ENCODE measurements around the gene RGS7. TPM values are rescaled to one million over a fixed set of nuclear protein-coding genes. Genes with fewer than 3 reads are reported as not detected.

Gene RGS7
- total RNA-seq, 1 donor from 2014 or later: not detected

DNA sequence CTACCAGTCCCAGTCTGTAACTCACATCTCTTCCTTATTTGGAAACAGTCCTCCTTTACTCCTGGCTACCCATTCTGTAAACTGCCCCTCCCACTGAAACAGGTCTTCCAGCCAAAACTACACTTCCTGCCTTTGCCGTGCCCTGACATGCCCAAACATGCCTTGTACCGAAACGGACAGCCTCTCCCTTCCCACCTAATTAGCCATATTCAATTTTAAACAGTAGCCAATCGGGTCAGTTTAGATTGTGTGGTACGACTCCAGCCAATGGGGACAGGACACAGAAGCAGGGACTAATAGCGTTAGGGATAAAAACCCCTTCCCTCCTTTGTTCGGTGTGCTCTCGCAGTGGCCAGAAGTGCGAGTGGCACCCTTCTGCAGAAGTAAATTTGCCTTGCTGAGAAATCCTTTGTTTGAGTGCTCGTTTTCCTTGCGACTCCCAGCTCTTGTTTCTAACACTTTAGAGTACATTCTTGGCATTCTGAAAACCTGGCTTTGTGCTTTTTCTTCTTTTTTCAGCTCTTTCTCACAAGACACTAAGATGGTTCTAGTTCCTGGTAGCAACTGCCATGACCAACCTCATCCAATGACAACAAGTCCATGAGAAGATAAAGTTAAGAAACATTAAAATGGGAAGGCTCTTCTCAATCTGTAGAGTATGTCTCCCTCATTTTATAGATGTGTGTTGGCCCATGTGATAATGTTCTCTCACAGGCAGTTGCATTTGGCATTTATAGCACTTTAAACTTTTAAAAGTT lies 419.9 kb downstream of the RGS7 start:
- TF ChIP-seq, protein P1, sequence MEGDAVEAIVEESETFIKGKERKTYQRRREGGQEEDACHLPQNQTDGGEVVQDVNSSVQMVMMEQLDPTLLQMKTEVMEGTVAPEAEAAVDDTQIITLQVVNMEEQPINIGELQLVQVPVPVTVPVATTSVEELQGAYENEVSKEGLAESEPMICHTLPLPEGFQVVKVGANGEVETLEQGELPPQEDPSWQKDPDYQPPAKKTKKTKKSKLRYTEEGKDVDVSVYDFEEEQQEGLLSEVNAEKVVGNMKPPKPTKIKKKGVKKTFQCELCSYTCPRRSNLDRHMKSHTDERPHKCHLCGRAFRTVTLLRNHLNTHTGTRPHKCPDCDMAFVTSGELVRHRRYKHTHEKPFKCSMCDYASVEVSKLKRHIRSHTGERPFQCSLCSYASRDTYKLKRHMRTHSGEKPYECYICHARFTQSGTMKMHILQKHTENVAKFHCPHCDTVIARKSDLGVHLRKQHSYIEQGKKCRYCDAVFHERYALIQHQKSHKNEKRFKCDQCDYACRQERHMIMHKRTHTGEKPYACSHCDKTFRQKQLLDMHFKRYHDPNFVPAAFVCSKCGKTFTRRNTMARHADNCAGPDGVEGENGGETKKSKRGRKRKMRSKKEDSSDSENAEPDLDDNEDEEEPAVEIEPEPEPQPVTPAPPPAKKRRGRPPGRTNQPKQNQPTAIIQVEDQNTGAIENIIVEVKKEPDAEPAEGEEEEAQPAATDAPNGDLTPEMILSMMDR (IDR thresholded peaks at IDR 0.05): no peak
- no peaks in the 10 kb centered on the region for H3K4me1 ChIP-seq
- no peaks in the 10 kb centered on the region for H3K36me3 ChIP-seq
- peaks cover 4% of the 10 kb centered on the region for H3K9me3 ChIP-seq
- DNase-seq (ENCODE audit: extremely low spot score in 2 of 2): no peak
- intact Hi-C loops (cut with DNase I): no loop called here
- H3K4me3 ChIP-seq: no peak overlapping the region
- H3K27ac ChIP-seq: no peak overlapping the region
- H3K27me3 ChIP-seq: no peaks in the 10 kb centered on the region

DNA sequence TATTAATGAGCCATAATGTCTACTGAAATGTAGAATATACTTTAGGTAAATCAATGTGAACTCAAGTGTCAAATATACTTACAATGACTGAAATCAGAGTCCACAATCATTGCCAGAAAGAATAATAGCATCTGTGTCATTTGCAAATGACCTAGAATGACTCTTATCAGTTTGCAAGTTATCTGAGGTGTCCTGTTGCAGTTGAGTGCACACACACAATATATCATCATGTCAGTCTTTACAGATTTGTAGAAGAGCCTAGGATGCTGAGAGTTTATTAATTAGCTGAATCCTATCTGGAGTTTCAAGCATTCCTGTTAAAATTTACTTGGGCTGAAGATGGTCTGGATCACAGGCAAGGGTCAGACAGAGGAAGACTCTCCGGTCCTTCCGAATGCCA lies 421.1 kb downstream of the RGS7 start:
- no peaks in the 10 kb centered on the region for H3K27me3 ChIP-seq
- no peaks in the 10 kb centered on the region for H3K4me1 ChIP-seq
- TF ChIP-seq, protein P1 (IDR thresholded peaks at IDR 0.05): no peak
- TF ChIP-seq POLR2A (IDR thresholded peaks at IDR 0.05): no peak
- no peak for TF ChIP-seq POLR2AphosphoS5 (IDR thresholded peaks at IDR 0.05; ENCODE audit: insufficient read depth in 1 of 2, low read depth in 1 of 2)
- H3K4me3 ChIP-seq: no peak overlapping the region
- intact Hi-C loops (cut with DNase I): no loop called here
- H3K36me3 ChIP-seq: no peaks in the 10 kb centered on the region
- no peak for DNase-seq (ENCODE audit: extremely low spot score in 2 of 2)
- H3K9me3 ChIP-seq: peaks cover 4% of the 10 kb centered on the region
- no peak overlapping the region for H3K27ac ChIP-seq

DNA sequence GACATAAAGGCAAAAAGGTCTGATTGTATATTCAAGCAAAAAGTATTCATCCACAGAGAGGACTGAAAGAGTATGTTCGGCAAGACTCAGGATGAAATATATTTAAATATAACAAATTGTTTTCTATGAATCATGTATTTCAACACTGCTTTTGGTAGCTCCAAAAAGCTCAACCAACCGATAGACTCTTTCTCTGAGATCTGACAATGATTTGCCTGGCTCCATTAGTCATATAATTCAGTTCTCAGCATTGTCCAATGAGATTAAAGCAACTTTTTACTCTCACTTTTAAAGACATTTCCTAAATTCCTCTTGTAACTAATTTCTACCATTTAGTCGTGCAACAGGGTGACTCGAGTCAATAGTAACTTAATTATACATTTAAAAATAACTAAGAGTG lies 426.0 kb downstream of the RGS7 start:
- H3K4me3 ChIP-seq: no peak overlapping the region
- H3K27me3 ChIP-seq: no peaks in the 10 kb centered on the region
- no peak for DNase-seq (ENCODE audit: extremely low spot score in 2 of 2)
- TF ChIP-seq POLR2A (IDR thresholded peaks at IDR 0.05): no peak
- TF ChIP-seq, protein P1 (IDR thresholded peaks at IDR 0.05): no peak
- TF ChIP-seq POLR2AphosphoS5 (IDR thresholded peaks at IDR 0.05; ENCODE audit: insufficient read depth in 1 of 2, low read depth in 1 of 2): no peak
- intact Hi-C loops (cut with DNase I): no loop called here
- no peaks in the 10 kb centered on the region for H3K4me1 ChIP-seq
- no peak overlapping the region for H3K27ac ChIP-seq
- no peaks in the 10 kb centered on the region for H3K9me3 ChIP-seq
- no peaks in the 10 kb centered on the region for H3K36me3 ChIP-seq

DNA sequence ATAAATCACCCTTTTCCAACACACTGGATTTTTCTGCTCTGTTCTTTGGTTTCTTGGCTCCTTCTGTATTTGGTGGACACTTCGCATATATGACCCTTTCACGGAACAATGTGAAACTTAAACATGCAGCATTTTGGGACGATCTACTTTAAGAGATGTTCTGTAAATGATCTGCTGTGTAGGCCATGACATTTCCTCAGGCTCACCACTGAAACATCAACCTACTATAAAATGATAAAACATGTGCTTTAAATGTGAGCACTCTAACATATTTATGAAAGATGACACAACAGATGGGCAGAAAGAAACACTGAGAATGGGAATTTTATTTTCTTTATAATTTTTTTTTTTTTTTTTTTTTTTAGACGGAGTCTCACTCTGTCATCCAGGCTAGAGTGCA lies 428.7 kb downstream of the RGS7 start:
- no peaks in the 10 kb centered on the region for H3K36me3 ChIP-seq
- no peak overlapping the region for H3K27ac ChIP-seq
- intact Hi-C loops (cut with DNase I): no loop called here
- no peaks in the 10 kb centered on the region for H3K27me3 ChIP-seq
- no peaks in the 10 kb centered on the region for H3K9me3 ChIP-seq
- no peak for DNase-seq (ENCODE audit: extremely low spot score in 2 of 2)
- no peaks in the 10 kb centered on the region for H3K4me1 ChIP-seq
- H3K4me3 ChIP-seq: no peak overlapping the region
- TF ChIP-seq POLR2A (IDR thresholded peaks at IDR 0.05): no peak
- TF ChIP-seq POLR2AphosphoS5 (IDR thresholded peaks at IDR 0.05; ENCODE audit: insufficient read depth in 1 of 2, low read depth in 1 of 2): no peak
- TF ChIP-seq, protein P1 (IDR thresholded peaks at IDR 0.05): no peak

DNA sequence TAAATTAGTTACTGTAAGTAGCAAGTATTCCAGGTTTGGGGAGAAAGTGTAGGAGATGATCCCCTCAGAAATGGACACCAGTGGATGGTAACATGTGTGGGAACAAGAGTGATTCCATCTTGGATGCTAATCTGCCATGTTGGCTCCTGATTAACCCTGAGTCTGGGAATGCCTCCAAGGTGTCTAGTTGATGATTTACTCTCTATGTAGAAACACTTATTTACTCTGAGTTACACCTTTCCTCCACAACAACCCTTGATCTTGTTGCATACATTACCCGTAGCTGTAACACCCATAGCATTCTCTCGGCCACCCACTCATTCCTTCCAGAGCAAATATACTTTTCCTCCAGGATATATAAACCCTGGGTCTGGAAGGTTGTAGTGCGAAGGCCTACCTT lies 429.2 kb downstream of the RGS7 start:
- Histone ChIP-seq H3K4me1 (no peaks in the 10 kb centered on the region), H3K4me3 (no peak overlapping the region), H3K9me3 (no peaks in the 10 kb centered on the region), H3K27me3 (no peaks in the 10 kb centered on the region), H3K27ac (no peak overlapping the region), H3K36me3 (no peaks in the 10 kb centered on the region)
- no peak for DNase-seq (ENCODE audit: extremely low spot score in 2 of 2)
- TF ChIP-seq, protein P1 (IDR thresholded peaks at IDR 0.05): no peak
- TF ChIP-seq POLR2A (IDR thresholded peaks at IDR 0.05) (no peak), POLR2AphosphoS5 (IDR thresholded peaks at IDR 0.05; ENCODE audit: insufficient read depth in 1 of 2, low read depth in 1 of 2) (no peak)
- intact Hi-C loops (cut with DNase I): no loop called here

Data from vagina (tissue), 2 donors.